Activated naive CD4-positive, alpha-beta T cell treated with anti-CD3 and anti-CD28 coated beads, Interleukin-2, amount 10 ng/mL, durations not matched to agents 7 days and 5 days (primary cell): ENCODE results near the gene MESD.

ENCODE experiments used
- CTCF ChIA-PET: fragments of 350-600 bp; sonication (Branson Sonifier 250); formaldehyde crosslinking; loops from one replicate; lab custom pipeline; 2021; ENCODE audit warnings: antibody characterized with exemption; lab: Charles Lee
- DNase-seq: peaks from one replicate; pipeline ENCODE4 v3.0.0-alpha.2; 2020
- H3K27ac Mint-ChIP-seq: one replicate; pipeline ENCODE4 v1.8.0; 2021; ENCODE audit warnings: mild to moderate bottlenecking, moderate library complexity, mixed read lengths
- H3K27me3 Mint-ChIP-seq: one replicate; pipeline ENCODE4 v1.8.0; 2021; ENCODE audit warnings: mild to moderate bottlenecking, mixed read lengths
- H3K36me3 Mint-ChIP-seq: one replicate; pipeline ENCODE4 v1.8.0; 2021; ENCODE audit warnings: mixed read lengths
- H3K4me1 Mint-ChIP-seq: one replicate; pipeline ENCODE4 v1.8.0; 2021; ENCODE audit warnings: mixed read lengths
- H3K4me3 Mint-ChIP-seq: one replicate; pipeline ENCODE4 v1.8.0; 2021; ENCODE audit warnings: mild to moderate bottlenecking, moderate library complexity, mixed read lengths
- H3K9me3 Mint-ChIP-seq: one replicate; pipeline ENCODE4 v1.8.0; 2021; ENCODE audit warnings: mixed read lengths

Gene MESD

DNA sequence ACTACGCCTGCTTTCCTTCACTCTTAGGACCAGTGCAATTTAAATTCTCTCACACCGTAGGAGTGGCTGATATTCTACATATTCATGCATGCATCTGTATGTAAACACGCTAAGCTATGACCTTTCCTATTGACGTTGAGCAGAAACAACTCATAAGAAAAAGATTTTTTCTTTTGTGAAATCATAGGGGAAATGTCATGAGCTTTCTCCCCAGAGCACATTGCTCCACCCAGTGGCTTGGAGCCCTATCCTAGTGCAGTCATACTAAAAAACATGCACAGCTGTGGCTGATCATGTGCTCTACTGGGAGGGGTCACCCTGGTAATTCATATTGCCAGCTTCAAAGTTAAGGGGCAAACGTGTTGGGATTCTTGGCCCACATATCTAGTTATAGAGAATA is 1.8 kb upstream of the MESD start:
- peak; percentile 68 for DNase-seq
- Mint-ChIP-seq H3K27ac (peak overlapping the region; percentile 96), H3K9me3 (no peaks in the 10 kb centered on the region), H3K27me3 (no peaks in the 10 kb centered on the region), H3K36me3 (peaks cover 26% of the 10 kb centered on the region), H3K4me1 (peaks cover 72% of the 10 kb centered on the region), H3K4me3 (peak overlapping the region; percentile 27)
- CTCF ChIA-PET: interaction anchor here (0.7 to 2.9 kb wide), 9 partner anchors 9 to 283 kb away, joined by 3 to 19 read pairs (median 4); partner anchors contain the start of gene TLNRD1

GRCh38 chr15:80990955-80991354 is 1.3 kb upstream of the MESD start:
- H3K4me3 Mint-ChIP-seq: peak overlapping the region; percentile 27
- peaks cover 71% of the 10 kb centered on the region for H3K4me1 Mint-ChIP-seq
- no peaks in the 10 kb centered on the region for H3K27me3 Mint-ChIP-seq
- DNase-seq: no peak
- H3K9me3 Mint-ChIP-seq: no peaks in the 10 kb centered on the region
- peak overlapping the region; percentile 96 for H3K27ac Mint-ChIP-seq
- H3K36me3 Mint-ChIP-seq: peaks cover 25% of the 10 kb centered on the region
- CTCF ChIA-PET: interaction anchor here (0.6 to 2.9 kb wide), 8 partner anchors 10 to 535 kb away, joined by 3 to 19 read pairs (median 4); partner anchors contain the start of gene TLNRD1

GRCh38 chr15:80989081-80989517 is 520 bp downstream of the MESD start:
- Mint-ChIP-seq H3K27ac (peak overlapping the region; percentile 96), H3K4me3 (peak overlapping the region; percentile 99), H3K36me3 (peaks cover 35% of the 10 kb centered on the region), H3K27me3 (no peaks in the 10 kb centered on the region), H3K4me1 (peaks cover 77% of the 10 kb centered on the region), H3K9me3 (no peaks in the 10 kb centered on the region)
- DNase-seq: no peak
- CTCF ChIA-PET: interaction anchor here (2.4 kb wide), 1 partner anchor 278 kb away, joined by 11 read pairs; no protein-coding TSS in a partner anchor

DNA sequence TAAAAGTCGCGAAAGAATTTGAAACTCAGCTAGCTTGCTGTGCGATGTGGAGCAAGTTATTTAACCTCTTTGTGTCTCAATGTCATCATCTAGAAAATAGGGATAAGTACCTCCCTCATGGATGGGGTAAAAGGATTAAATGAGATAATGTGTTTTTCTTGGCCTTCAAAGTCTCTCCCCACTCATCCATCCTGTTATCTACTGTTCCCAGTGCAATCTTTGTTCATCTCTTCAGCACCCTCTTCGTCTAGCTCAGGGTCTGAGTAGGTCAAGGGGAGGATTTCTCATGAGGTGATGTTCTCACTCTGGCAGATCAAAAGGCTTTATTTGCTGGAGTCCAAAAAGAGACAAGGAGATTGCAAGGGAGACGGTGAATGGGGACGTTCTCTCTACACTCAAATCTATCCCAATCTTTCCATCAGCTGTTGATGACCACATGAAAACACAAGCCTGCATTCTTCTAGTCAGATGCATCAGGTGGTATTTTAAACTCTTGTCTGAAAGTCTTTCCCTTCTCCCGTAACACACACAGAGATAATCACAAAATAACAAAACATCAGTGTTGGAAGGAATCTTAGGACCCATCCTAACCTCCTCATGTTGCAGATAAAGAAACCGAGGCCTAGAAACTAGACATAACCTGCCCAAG is 1.3 kb downstream of the MESD start:
- Mint-ChIP-seq H3K4me1 (peaks cover 81% of the 10 kb centered on the region), H3K4me3 (peak overlapping the region; percentile 99), H3K36me3 (peaks cover 39% of the 10 kb centered on the region), H3K9me3 (no peaks in the 10 kb centered on the region), H3K27me3 (no peaks in the 10 kb centered on the region), H3K27ac (peak overlapping the region; percentile 96)
- CTCF ChIA-PET: interaction anchor here (0.7 to 2.4 kb wide), 2 partner anchors 115 to 278 kb away, joined by 3 to 11 read pairs; no protein-coding TSS in a partner anchor
- DNase-seq: no peak

DNA sequence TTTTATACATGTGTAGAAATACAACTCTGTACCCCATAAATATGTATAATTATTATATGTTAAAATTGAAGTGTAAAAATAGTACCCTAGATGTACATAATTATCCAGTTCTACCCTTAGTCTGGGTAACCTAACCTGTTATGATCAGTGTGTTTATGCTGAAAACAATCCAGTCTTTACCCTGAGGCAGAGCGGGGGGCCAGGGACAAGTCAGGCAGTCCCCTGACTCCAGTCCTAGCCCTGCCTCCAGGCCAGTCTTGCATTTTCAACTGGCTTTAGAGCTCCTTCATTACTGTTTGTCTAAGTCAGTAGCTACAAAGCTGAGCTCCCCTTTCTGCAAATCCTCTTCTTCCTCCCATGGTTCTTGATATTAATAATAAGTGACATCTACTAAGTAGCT is 3.1 kb downstream of the MESD start:
- Mint-ChIP-seq H3K27me3 (no peaks in the 10 kb centered on the region), H3K4me3 (peak overlapping the region; percentile 42), H3K9me3 (no peaks in the 10 kb centered on the region), H3K27ac (no peak overlapping the region), H3K36me3 (peaks cover 50% of the 10 kb centered on the region), H3K4me1 (peaks cover 77% of the 10 kb centered on the region)
- no peak for DNase-seq
- CTCF ChIA-PET: interaction anchor here (1.2 to 2.0 kb wide), 2 partner anchors 16 to 280 kb away, joined by 5 to 6 read pairs; no protein-coding TSS in a partner anchor

DNA sequence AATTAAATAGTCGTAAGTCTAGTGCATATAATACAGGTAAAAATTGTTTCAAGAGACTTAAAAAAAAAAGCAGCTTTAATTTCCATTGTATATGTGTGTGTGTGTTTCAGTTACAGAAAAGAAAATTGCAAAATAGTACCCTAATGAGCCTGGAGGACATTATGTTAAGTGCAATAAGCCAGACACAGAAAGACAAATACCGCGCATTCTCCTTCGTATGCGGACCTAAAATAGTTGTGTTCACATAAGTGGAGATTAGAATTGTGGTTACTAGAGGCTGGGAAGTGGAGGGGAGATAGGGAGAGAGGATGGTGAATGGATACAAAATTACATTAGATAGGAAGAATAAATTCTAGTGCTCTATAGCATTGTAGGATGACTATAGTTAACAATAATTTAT is 3.6 kb downstream of the MESD start:
- Mint-ChIP-seq H3K4me3 (no peak overlapping the region), H3K27me3 (no peaks in the 10 kb centered on the region), H3K9me3 (no peaks in the 10 kb centered on the region), H3K27ac (no peak overlapping the region), H3K4me1 (peaks cover 72% of the 10 kb centered on the region), H3K36me3 (peaks cover 50% of the 10 kb centered on the region)
- no peak for DNase-seq
- CTCF ChIA-PET: interaction anchor here (1.2 to 2.0 kb wide), 2 partner anchors 16 to 280 kb away, joined by 5 to 6 read pairs; no protein-coding TSS in a partner anchor

GRCh38 chr15:80984856-80985255 is 4.8 kb downstream of the MESD start:
- CTCF ChIA-PET: interaction anchor here (2.0 kb wide), 1 partner anchor 281 kb away, joined by 6 read pairs; no protein-coding TSS in a partner anchor
- Mint-ChIP-seq H3K4me3 (no peak overlapping the region), H3K27me3 (no peaks in the 10 kb centered on the region), H3K27ac (no peak overlapping the region), H3K9me3 (no peaks in the 10 kb centered on the region), H3K4me1 (peaks cover 61% of the 10 kb centered on the region), H3K36me3 (peaks cover 56% of the 10 kb centered on the region)
- no peak for DNase-seq

DNA sequence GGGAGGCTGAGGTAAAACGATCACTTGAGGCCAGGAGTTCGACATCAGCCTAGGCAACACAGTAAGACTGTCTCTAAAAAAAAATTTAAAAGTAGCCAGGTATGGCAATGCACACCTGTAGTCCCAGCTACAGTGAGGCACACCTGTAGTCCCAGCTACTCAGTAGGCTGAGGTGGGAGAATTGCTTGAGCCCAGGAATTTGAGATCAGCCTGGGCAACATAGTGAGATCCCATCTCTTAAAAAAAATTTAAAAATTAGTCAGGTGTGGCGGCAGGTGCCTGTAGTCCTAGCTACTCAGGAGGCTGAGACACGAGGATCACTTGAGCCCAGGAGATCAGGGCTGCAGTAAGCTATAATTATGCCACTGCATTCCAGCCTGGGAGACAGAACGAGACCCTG is 6.8 kb downstream of the MESD start:
- Mint-ChIP-seq H3K4me1 (peaks cover 54% of the 10 kb centered on the region), H3K36me3 (peaks cover 59% of the 10 kb centered on the region), H3K27ac (no peak overlapping the region), H3K27me3 (no peaks in the 10 kb centered on the region), H3K9me3 (no peaks in the 10 kb centered on the region), H3K4me3 (no peak overlapping the region)
- CTCF ChIA-PET: interaction anchor here (2.3 kb wide), 1 partner anchor 284 kb away, joined by 9 read pairs; no protein-coding TSS in a partner anchor
- no peak for DNase-seq

GRCh38 chr15:80982205-80982604 is 7.4 kb downstream of the MESD start:
- peaks cover 56% of the 10 kb centered on the region for H3K4me1 Mint-ChIP-seq

DNA sequence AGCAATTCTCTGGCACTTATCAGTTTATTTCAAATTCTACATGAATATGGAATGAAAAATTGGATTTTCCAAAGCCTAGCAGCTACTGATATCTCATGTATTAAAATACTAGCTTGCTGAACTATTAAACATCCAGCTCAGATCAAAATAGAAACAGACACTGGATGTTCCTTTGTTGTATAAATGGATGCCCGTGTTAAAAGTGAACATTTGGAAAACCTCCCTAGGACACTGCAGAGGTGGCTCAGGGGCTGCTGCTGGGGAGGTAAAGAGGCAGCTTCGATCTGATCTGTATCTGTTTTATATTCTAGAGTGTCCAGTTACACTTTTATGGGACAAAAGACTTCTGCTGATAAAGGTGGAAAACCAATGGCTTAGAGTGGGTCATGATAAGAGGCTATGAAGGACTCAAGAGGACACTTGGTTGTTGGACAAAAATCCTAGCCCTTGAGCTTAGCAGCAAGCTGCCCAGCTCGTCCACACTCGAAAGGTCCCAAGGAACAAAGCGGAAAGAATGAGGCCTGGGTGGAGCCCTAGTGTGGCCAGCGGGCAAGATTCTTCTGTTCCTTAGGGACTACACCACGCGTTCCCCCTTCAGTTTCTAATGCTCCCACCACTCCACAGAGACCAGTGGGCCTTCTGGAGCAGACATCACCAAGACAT is 9.9 kb downstream of the MESD start:
- Mint-ChIP-seq H3K36me3 (peaks cover 52% of the 10 kb centered on the region), H3K4me1 (peaks cover 58% of the 10 kb centered on the region), H3K27ac (peak overlapping the region; percentile 42), H3K27me3 (no peaks in the 10 kb centered on the region), H3K4me3 (no peak overlapping the region), H3K9me3 (no peaks in the 10 kb centered on the region)
- CTCF ChIA-PET: interaction anchor here (0.6 to 2.3 kb wide), 7 partner anchors 10 to 387 kb away, joined by 3 to 16 read pairs (median 3); no protein-coding TSS in a partner anchor
- no peak for DNase-seq

More at GRCh38 chr15:80982205-80982604, 7.4 kb downstream of the MESD start:
- Mint-ChIP-seq H3K27ac (peak overlapping the region; percentile 60), H3K4me3 (no peak overlapping the region), H3K36me3 (peaks cover 64% of the 10 kb centered on the region), H3K27me3 (no peaks in the 10 kb centered on the region), H3K9me3 (no peaks in the 10 kb centered on the region)
- no peak for DNase-seq
- CTCF ChIA-PET: interaction anchor here (2.3 kb wide), 1 partner anchor 284 kb away, joined by 9 read pairs; no protein-coding TSS in a partner anchor

DNA sequence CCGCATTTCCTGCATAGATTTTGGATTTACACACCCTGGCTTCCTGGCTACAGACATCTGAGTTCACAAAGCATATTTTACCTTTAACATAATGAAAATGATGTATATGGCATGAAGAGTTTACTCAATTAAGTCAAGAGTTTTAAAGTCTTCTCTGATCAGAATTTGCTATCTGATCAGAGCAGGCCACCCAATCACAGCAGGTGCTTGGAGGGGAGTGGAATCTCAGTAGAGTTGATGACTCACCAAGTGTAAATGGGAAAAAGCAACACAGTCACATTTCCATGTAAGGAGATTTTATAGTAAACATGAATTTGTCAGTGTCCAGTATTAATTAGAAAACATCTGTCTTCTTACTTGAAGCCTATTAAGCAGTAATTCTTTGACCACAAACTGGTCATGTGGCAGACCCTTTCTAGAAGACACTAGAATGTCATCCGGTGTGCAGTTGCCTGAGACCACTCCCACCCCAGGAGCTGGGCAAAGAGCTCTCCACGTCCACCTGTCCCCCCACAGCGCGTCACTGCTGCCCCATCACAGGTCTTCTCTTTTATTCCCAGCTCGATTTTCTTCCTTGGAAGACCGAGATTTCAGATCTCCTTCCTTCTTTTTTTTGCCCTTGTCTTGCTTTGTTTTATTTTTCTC is 10.8 kb downstream of the MESD start:
- peaks cover 47% of the 10 kb centered on the region for H3K36me3 Mint-ChIP-seq
- H3K4me3 Mint-ChIP-seq: no peak overlapping the region
- CTCF ChIA-PET: interaction anchor here (0.6 to 2.3 kb wide), 4 partner anchors 10 to 294 kb away, joined by 3 to 16 read pairs (median 4); no protein-coding TSS in a partner anchor
- H3K27ac Mint-ChIP-seq: peak overlapping the region; percentile 12
- peaks cover 51% of the 10 kb centered on the region for H3K4me1 Mint-ChIP-seq
- no peaks in the 10 kb centered on the region for H3K9me3 Mint-ChIP-seq
- DNase-seq: no peak
- no peaks in the 10 kb centered on the region for H3K27me3 Mint-ChIP-seq

DNA sequence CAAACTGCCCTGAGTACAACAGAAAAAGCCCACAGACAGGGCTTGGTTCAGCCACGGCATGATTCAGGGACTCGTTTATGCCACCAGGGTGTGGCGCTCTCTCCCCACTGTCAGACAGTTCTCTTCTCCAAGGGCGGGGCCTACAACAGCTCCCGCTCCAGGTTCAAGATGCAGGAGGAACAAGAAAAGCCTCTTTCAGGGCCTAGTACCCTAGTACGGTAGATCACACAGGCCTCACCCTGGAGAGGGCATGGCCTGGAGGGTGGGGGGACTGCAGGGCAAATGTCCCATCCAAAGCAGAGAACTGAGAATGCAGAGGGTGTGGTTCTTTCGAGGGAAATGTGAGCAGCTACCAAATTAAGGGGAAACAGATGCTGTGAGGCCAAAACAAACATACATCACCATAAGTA is 12.0 kb downstream of the MESD start:
- H3K4me1 Mint-ChIP-seq: peaks cover 46% of the 10 kb centered on the region
- H3K36me3 Mint-ChIP-seq: peaks cover 42% of the 10 kb centered on the region
- peak; percentile 59 for DNase-seq
- CTCF ChIA-PET: interaction anchor here (0.9 to 2.8 kb wide), 8 partner anchors 14 to 431 kb away, joined by 3 to 35 read pairs (median 5); partner anchors contain the start of gene CEMIP
- H3K9me3 Mint-ChIP-seq: no peaks in the 10 kb centered on the region
- no peak overlapping the region for H3K27ac Mint-ChIP-seq
- no peaks in the 10 kb centered on the region for H3K27me3 Mint-ChIP-seq
- no peak overlapping the region for H3K4me3 Mint-ChIP-seq

DNA sequence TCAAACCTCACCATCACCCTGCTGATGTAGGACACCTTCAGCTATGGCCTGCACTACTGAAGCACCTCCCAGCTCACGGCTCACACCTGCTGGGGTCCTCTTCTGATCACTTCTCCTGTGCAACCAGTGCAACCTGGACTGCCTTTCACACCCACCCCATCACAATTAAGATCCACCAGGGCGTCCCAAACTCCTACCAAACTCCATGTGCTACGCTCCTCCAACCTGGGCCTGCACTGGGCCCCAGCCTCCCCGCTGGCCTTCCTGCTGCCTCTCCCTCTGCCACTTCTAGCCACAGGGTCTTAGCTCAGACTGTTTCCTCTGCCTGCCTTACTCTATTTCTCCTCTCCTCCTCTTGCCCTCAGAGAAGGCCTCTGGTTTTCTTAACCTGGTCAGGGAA is 12.8 kb downstream of the MESD start:
- Mint-ChIP-seq H3K27me3 (no peaks in the 10 kb centered on the region), H3K4me1 (peaks cover 39% of the 10 kb centered on the region), H3K36me3 (peaks cover 36% of the 10 kb centered on the region), H3K9me3 (no peaks in the 10 kb centered on the region), H3K27ac (peak overlapping the region; percentile 25), H3K4me3 (no peak overlapping the region)
- CTCF ChIA-PET: interaction anchor here (1.0 to 2.8 kb wide), 8 partner anchors 14 to 292 kb away, joined by 3 to 35 read pairs (median 4); partner anchors contain the start of gene CEMIP
- no peak for DNase-seq
